Brain microvascular endothelial cell (primary cell): ENCODE data around the gene SLC22A14.

Source experiments
- DNase-seq: peaks from one replicate; pipeline ENCODE4 v3.0.0-alpha.2; 2020
- H3K27ac ChIP-seq: fragments of 250-450 bp; sonication (Bioruptor Pico); 2 replicates; pipeline ENCODE4 v1.5.1; 2020; ENCODE audit warnings: mild to moderate bottlenecking, moderate library complexity
- H3K27me3 ChIP-seq: fragments of 250-450 bp; sonication (Bioruptor Pico); replicated peaks from 2 replicates; pipeline ENCODE4 v1.5.1; 2020; ENCODE audit warnings: mild to moderate bottlenecking
- H3K36me3 ChIP-seq: fragments of 250-450 bp; sonication (Bioruptor Pico); replicated peaks from 2 replicates; pipeline ENCODE4 v1.5.1; 2020; ENCODE audit warnings: mild to moderate bottlenecking
- H3K4me3 ChIP-seq: 2 replicates; pipeline ENCODE4 v1.5.1; 2011; ENCODE audit warnings: low read depth, mild to moderate bottlenecking, control low read depth, low read length, moderate library complexity
- in situ Hi-C: cut with HindIII; loops from 2 replicates; pipeline ENCODE4 v1.10.0; 2017; ENCODE audit warnings: low sequenced_read_pairs, low pct_ligation_motif_present
- TF ChIP-seq, protein P1 (sequence below): IDR thresholded peaks from 2 replicates; pipeline ENCODE4 v1.5.1; 2011; ENCODE audit warnings: low read depth, mild to moderate bottlenecking, moderate library complexity, low read length, control low read depth, inconsistent platforms; ENCODE audit errors: missing control alignments

SLC22A14 gene

DNA sequence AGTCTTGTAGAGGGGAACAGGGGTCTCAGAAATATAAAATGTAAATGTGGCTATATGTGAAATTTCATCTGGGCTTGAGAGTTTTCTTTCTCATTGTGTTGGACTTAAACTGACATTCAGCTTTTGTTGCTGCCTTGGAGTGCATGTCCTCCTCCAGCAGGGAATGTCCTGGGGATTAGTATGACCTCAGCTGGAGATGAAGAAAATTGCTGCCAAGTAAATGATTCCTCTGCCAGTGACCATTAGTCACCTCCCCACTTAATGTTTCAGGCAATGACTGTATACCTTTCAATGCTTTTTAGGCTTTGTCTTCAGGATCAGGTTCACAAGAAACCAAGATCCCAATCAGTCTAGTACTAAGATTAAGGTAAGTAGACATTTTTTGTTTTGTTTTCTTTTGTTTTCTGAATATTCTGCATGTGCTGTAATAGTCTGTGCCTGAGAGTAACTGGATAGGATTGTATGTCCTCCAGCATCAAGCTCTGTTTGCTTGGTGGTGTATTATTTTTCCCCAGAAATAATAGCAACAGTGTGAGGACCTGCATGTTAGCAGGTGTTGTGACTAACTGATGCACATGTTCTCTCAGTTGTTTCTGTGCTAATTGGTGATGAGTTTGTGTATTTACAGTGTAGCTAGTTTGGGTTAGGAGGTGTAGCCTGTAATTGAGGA lies 34.6 kb upstream of the SLC22A14 start:
- peak; percentile 80 for DNase-seq
- Histone ChIP-seq H3K36me3 (peaks cover 34% of the 10 kb centered on the region), H3K27ac (peak overlapping the region; percentile 20), H3K4me3 (no peak overlapping the region), H3K27me3 (no peaks in the 10 kb centered on the region)
- TF ChIP-seq, protein P1, sequence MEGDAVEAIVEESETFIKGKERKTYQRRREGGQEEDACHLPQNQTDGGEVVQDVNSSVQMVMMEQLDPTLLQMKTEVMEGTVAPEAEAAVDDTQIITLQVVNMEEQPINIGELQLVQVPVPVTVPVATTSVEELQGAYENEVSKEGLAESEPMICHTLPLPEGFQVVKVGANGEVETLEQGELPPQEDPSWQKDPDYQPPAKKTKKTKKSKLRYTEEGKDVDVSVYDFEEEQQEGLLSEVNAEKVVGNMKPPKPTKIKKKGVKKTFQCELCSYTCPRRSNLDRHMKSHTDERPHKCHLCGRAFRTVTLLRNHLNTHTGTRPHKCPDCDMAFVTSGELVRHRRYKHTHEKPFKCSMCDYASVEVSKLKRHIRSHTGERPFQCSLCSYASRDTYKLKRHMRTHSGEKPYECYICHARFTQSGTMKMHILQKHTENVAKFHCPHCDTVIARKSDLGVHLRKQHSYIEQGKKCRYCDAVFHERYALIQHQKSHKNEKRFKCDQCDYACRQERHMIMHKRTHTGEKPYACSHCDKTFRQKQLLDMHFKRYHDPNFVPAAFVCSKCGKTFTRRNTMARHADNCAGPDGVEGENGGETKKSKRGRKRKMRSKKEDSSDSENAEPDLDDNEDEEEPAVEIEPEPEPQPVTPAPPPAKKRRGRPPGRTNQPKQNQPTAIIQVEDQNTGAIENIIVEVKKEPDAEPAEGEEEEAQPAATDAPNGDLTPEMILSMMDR: peak; percentile 67
- in situ Hi-C loops: no loop called here

DNA sequence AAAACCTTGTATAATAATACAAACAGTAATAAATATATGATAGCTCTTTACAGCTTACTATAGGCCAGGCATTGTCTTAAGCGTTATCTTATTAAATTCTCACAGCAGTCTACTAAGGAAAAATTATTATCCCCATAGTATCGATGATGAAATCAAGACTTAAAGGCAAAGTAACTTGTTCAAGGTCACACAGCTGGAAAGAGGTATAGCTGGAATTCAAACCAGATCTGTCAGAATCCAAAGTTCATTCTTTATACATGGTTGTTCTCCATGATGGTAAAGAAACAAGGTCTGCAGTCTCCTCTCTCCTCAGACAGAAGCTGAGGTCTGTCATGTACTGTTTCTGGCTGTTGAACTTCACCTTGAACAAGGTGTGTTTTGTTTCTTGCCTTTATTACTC lies 31.9 kb upstream of the SLC22A14 start:
- peaks cover 54% of the 10 kb centered on the region for H3K36me3 ChIP-seq
- H3K27ac ChIP-seq: no peak overlapping the region
- H3K27me3 ChIP-seq: no peaks in the 10 kb centered on the region
- in situ Hi-C loops: no loop called here
- TF ChIP-seq, protein P1: no peak
- no peak for DNase-seq
- H3K4me3 ChIP-seq: no peak overlapping the region

DNA sequence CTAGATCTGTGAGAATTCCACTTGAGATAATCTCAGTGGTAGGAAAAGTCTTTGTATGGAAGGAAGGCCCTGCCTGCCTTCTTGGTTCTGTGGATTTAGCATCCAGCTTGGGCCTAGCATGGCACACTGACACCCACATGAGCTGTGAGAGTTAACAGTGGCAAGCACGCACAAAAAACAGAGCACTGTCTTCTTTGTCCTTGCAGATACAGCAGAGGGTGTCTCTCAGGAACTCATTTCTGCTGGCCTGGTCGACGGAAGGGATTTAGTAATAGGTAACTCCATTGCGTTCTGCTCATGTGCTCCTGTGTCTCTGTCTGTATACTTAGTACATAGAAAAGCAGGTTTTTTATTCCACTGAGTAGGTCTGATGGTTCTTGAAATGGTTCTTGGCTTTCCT lies 30.9 kb upstream of the SLC22A14 start:
- DNase-seq: no peak
- TF ChIP-seq, protein P1: no peak
- H3K4me3 ChIP-seq: no peak overlapping the region
- no peaks in the 10 kb centered on the region for H3K27me3 ChIP-seq
- H3K27ac ChIP-seq: no peak overlapping the region
- in situ Hi-C loops: no loop called here
- peaks cover 55% of the 10 kb centered on the region for H3K36me3 ChIP-seq

DNA sequence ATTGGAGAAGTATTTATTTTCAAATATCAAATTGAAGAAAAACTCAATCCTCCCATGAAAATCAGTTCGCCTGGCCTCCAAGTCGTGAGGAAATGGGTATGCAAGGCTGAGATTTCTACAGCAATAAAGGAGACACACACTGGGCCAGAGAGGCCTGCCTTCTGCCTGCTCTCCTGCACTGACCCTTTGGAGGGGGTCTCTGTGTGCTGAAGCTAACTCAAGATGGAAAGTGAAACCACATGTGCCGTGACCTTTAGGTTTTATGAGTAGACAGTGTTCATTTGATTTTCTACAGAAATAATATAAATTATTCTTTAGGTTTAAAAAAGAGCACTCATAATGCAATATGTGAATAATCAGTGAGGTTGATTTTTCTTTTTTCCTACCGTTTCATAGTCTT lies 28.4 kb upstream of the SLC22A14 start:
- no peak overlapping the region for H3K27ac ChIP-seq
- peaks cover 51% of the 10 kb centered on the region for H3K36me3 ChIP-seq
- no peak overlapping the region for H3K4me3 ChIP-seq
- H3K27me3 ChIP-seq: no peaks in the 10 kb centered on the region
- TF ChIP-seq, protein P1: no peak
- no peak for DNase-seq
- in situ Hi-C loops: no loop called here

DNA sequence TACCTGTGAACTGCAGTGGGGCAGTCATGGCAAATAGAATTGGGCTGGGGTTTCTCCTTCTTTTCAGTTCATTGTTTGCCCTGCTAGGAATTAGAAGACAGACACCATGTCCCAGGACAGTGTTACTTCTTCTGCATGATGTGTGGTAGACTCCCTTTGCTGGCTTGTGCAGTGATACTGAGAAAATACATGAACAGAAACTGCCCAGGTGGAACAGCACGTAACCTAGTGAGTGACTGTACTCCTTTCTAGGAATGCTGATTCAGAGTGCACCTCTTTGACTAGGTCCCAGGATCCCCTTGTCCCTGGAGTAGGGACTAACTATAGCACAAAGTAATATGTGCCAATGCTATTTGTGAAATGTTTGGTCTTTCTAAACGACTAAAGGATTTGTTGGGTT lies 27.2 kb upstream of the SLC22A14 start:
- TF ChIP-seq, protein P1: no peak
- Histone ChIP-seq H3K36me3 (peaks cover 41% of the 10 kb centered on the region), H3K27me3 (no peaks in the 10 kb centered on the region), H3K27ac (no peak overlapping the region), H3K4me3 (no peak overlapping the region)
- no peak for DNase-seq
- in situ Hi-C loops: no loop called here

DNA sequence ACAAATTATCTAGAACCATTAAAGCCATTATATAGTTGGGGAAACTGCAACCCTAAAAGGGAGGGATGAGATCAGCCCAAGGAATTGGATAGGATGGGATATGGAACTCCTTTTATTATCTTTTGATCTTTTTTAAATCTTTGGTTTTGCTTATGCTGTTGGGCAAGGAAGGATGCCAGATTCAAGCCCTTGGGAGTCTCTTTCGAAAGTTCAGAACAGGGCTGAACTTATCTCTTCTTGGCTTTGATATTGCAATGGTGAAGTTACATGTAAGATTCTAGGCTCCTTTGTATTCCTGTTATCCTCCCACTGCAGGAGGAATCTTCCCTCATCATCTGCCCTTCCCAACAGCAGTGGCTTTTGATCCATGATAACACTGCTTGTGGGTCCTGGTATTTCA lies 26.5 kb upstream of the SLC22A14 start:
- DNase-seq: no peak
- Histone ChIP-seq H3K27me3 (no peaks in the 10 kb centered on the region), H3K27ac (no peak overlapping the region), H3K36me3 (peaks cover 46% of the 10 kb centered on the region), H3K4me3 (no peak overlapping the region)
- in situ Hi-C loops: no loop called here
- TF ChIP-seq, protein P1: no peak
